ENCODE results near the gene TM6SF1.

The TM6SF1 gene

DNA sequence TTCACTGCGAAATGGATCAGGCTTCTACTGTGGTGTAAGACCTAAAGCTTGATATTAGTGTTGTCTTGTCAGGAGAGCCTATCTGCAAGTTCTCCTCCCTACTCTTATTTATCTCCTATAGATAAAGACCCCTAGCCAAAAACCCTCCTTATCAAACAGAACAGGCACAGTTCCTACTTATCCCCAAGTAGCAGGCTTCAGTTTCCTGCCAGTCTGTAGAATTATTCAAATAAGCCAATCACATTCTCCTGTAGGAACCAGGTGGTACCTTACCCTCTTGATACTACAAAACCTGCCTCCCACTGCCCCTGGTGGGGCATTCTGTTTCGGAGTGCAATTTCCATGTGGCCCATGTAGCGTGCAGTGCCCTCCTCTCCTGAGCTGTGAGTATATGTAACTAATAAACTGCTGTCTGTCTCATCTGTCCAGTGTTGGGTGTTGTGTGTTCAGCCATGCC, 71.5 kb downstream of the TM6SF1 start:
- no peak for DNase-seq (ENCODE audit: low read depth, low spot score)
- H3K4me3 ChIP-seq (ENCODE audit: low read depth, low read length) = no peak overlapping the region
- CTCF ChIA-PET = no interaction called here
- POLR2A ChIA-PET = no interaction called here
- TF ChIP-seq CTCF (IDR thresholded peaks at IDR 0.05; ENCODE audit: insufficient read depth, low read length, missing control alignments) = no peak

DNA sequence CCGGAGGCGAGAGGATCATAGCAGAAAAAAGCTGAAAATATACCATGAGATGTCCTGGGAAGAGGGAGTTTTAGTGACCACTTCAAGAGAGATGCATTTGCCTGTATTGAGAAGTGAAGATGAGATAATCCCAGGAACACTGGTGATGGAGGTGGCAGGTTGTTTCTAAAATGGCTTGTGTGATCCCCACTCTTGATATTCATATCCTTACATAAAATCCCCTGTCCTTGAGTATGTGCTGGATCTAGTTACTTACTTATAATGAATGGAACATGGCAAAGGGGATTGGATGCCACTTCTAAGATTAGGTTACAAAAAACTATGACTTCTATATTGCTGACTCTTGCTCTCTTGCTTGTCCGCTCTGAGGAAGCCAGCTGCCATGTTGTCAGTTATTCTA, 78.1 kb downstream of the TM6SF1 start:
- no peak overlapping the region for H3K4me3 ChIP-seq (ENCODE audit: low read depth, low read length)
- ChIA-PET POLR2A (no interaction called here), CTCF (no interaction called here)
- no peak for TF ChIP-seq CTCF (IDR thresholded peaks at IDR 0.05; ENCODE audit: insufficient read depth, low read length, missing control alignments)
- DNase-seq (ENCODE audit: low read depth, low spot score) = no peak

Measured in AG04449 (cell line).